Right hindlimb (tissue), 1 donor: ENCODE measurements around the gene PADI2.

ENCODE experiments used
- DNase-seq: peaks from one replicate; pipeline ENCODE4 v3.0.0-alpha.2; 2018

The PADI2 gene

GRCh38 chr1:17137441-17137840 lies 18.2 kb upstream of the PADI2 start:
- no peak for DNase-seq

GRCh38 chr1:17136936-17137335 lies 17.7 kb upstream of the PADI2 start:
- no peak for DNase-seq

- DNase-seq: no peak
Observed at GRCh38 chr1:17136145-17136544, 16.9 kb upstream of the PADI2 start.

- DNase-seq: no peak
Observed at GRCh38 chr1:17135530-17135929, 16.3 kb upstream of the PADI2 start.

GRCh38 chr1:17134724-17135123 lies 15.5 kb upstream of the PADI2 start:
- no peak for DNase-seq

- no peak for DNase-seq
Observed at GRCh38 chr1:17134034-17134433, 14.8 kb upstream of the PADI2 start.

- DNase-seq: no peak
Observed at GRCh38 chr1:17130138-17130635, 10.9 kb upstream of the PADI2 start.

GRCh38 chr1:17128361-17128760 lies 9.1 kb upstream of the PADI2 start:
- DNase-seq: no peak

GRCh38 chr1:17125756-17126237 lies 6.5 kb upstream of the PADI2 start:
- DNase-seq: peak; percentile 90

GRCh38 chr1:17123196-17124045 lies 4.2 kb upstream of the PADI2 start:
- no peak for DNase-seq

GRCh38 chr1:17122521-17123164 lies 3.4 kb upstream of the PADI2 start:
- DNase-seq: no peak

- no peak for DNase-seq
Observed at GRCh38 chr1:17121881-17122280, 2.6 kb upstream of the PADI2 start.

- DNase-seq: no peak
Observed at GRCh38 chr1:17120962-17121837, 1.9 kb upstream of the PADI2 start.

GRCh38 chr1:17120481-17120877 lies 1.2 kb upstream of the PADI2 start:
- DNase-seq: no peak

- DNase-seq: no peak
Observed at GRCh38 chr1:17119773-17120480, 676 bp upstream of the PADI2 start.

- no peak for DNase-seq
Observed at GRCh38 chr1:17118706-17119075, 560 bp downstream of the PADI2 start.

- no peak for DNase-seq
Observed at GRCh38 chr1:17118268-17118667, 983 bp downstream of the PADI2 start.

GRCh38 chr1:17117451-17118265 lies 1.6 kb downstream of the PADI2 start:
- peak; percentile 36 for DNase-seq

GRCh38 chr1:17116643-17117042 lies 2.6 kb downstream of the PADI2 start:
- no peak for DNase-seq

GRCh38 chr1:17113963-17114362 lies 5.3 kb downstream of the PADI2 start:
- no peak for DNase-seq

- DNase-seq: peak; percentile 44
Observed at GRCh38 chr1:17112496-17113236, 6.6 kb downstream of the PADI2 start.
